Lung (tissue), 12 donors: Measurements from ENCODE around the gene OXCT1. TPM values are rescaled to one million over a fixed set of nuclear protein-coding genes. Genes with fewer than 3 reads are reported as not detected.

Source experiments
- ATAC-seq: fragments of 200-7000 bp; cut with Tn5 transposase; one replicate; pipeline ENCODE4 v1.9.1; 2020; ENCODE audit warnings: moderate number of reproducible peaks; ENCODE audit not compliant: insufficient read depth, low FRiP score
- DNase-seq, 3 donors: peaks; one replicate each; pipeline ENCODE4 v3.0.0-alpha.2; 2013 to 2017
- H3K27ac ChIP-seq, 2 donors: one replicate each; pipeline ENCODE4 v1.5.1; 2013; ENCODE audit warnings: mild to moderate bottlenecking in 2 of 2, moderate library complexity in 2 of 2, control low read depth in 1 of 2, inconsistent platforms in 1 of 2, low read depth in 1 of 2, low read length in 1 of 2
- H3K27me3 ChIP-seq, 3 donors: one replicate each; pipeline ENCODE4 v1.5.1; 2013; ENCODE audit warnings: low read length in 2 of 3; ENCODE audit not compliant: control insufficient read depth in 3 of 3, insufficient read depth in 3 of 3
- H3K36me3 ChIP-seq, 4 donors: one replicate each; pipeline ENCODE4 v1.5.1; 2013; ENCODE audit warnings: low read length in 4 of 4, mild to moderate bottlenecking in 1 of 4, moderate library complexity in 1 of 4; ENCODE audit not compliant: control insufficient read depth in 4 of 4, insufficient read depth in 4 of 4
- H3K4me1 ChIP-seq, 5 donors: one replicate each; pipeline ENCODE4 v1.5.1; 2013; ENCODE audit warnings: low read length in 5 of 5, mild to moderate bottlenecking in 2 of 5, moderate library complexity in 1 of 5; ENCODE audit not compliant: control insufficient read depth in 5 of 5, insufficient read depth in 5 of 5
- H3K4me3 ChIP-seq: one replicate; pipeline ENCODE4 v1.5.1; 2013; ENCODE audit warnings: mild to moderate bottlenecking, control low read depth, moderate library complexity
- H3K9ac ChIP-seq, 2 donors: one replicate each; pipeline ENCODE4 v1.5.1; 2013; ENCODE audit warnings: low read length in 2 of 2, control low read depth in 1 of 2; ENCODE audit not compliant: insufficient read depth in 1 of 2
- H3K9me3 ChIP-seq, 4 donors: one replicate each; pipeline ENCODE4 v1.5.1; 2013; ENCODE audit warnings: low read length in 3 of 4, mild to moderate bottlenecking in 1 of 4, moderate library complexity in 1 of 4; ENCODE audit not compliant: control insufficient read depth in 4 of 4, insufficient read depth in 3 of 4
- CTCF ChIP-seq: IDR thresholded peaks from 2 replicates; pipeline ENCODE4 v1.5.1; 2012; ENCODE audit warnings: mild to moderate bottlenecking; ENCODE audit errors: control extremely low read depth, extremely low read depth
- WGBS, 2 donors: extraction: QIAGEN DNeasy Blood & Tissue Kit; methylation state at CpG; one replicate each; pipeline ENCODE4 v1.1.7; 2013; 5-methylcytosine and 5-hydroxymethylcytosine counted together
- polyA plus RNA-seq, 2 donors: library from polyadenylated mRNA; stranded (reverse); fragments of 200-250 nt; gene quantifications; one replicate each; pipeline ENCODE4 v1.2.1, GENCODE V29; 2013
- total RNA-seq, 2 donors: library from RNA; depleted of rRNA in 1 of 2; stranded (reverse); fragments of >200 nt in 1 of 2; gene quantifications; one replicate each; pipeline ENCODE4 v1.2.1, GENCODE V29; 2014 to 2021
- donor health status: control.
- donor health status: control.
- donor health status: Bipolar disorder and iron deficiency.
- donor health status: healthy.
- donor health status: DM: yes; HTN: yes; CAD: no.

The OXCT1 gene
- total and polyA plus RNA-seq, 4 donors: 6.7 to 17.3 (median 12.7) TPM

- no peak for TF ChIP-seq CTCF
- DNase-seq (no peak), ATAC-seq (no peak)
- Histone ChIP-seq H3K27me3 (no peaks in the 10 kb centered on the region), H3K27ac (no peak overlapping the region), H3K9ac (no peak overlapping the region), H3K4me3 (no peak overlapping the region), H3K4me1 (peaks cover 0 to 15% (median 2%) of the 10 kb centered on the region in 5 donors), H3K9me3 (no peaks in the 10 kb centered on the region), H3K36me3 (peaks cover 2 to 7% (median 6%) of the 10 kb centered on the region in 4 donors)
- 94 to 95% methylated on average over 3 of the region's 3 CpGs for WGBS, 2 donors
Observed at GRCh38 chr5:41808294-41808693, 61.9 kb downstream of the OXCT1 start.

GRCh38 chr5:41797662-41798061 is 72.6 kb downstream of the OXCT1 start:
- no peak overlapping the region for H3K9ac ChIP-seq
- ATAC-seq (no peak), DNase-seq (no peak)
- TF ChIP-seq CTCF: no peak
- H3K27ac ChIP-seq: no peak overlapping the region
- H3K9me3 ChIP-seq: no peaks in the 10 kb centered on the region
- H3K4me1 ChIP-seq: peaks cover 1 to 30% (median 15%) of the 10 kb centered on the region in 5 donors
- H3K27me3 ChIP-seq: no peaks in the 10 kb centered on the region
- WGBS, 2 donors: 95 to 98% methylated on average over 2 of the region's 2 CpGs
- H3K4me3 ChIP-seq: no peak overlapping the region
- H3K36me3 ChIP-seq: peaks cover 3 to 11% (median 6%) of the 10 kb centered on the region in 4 donors

- Histone ChIP-seq H3K36me3 (peaks cover 3 to 11% (median 6%) of the 10 kb centered on the region in 4 donors), H3K4me3 (no peak overlapping the region), H3K9ac (no peak overlapping the region), H3K27ac (peak overlapping the region in 1 of 2 donors; percentile 9), H3K9me3 (no peaks in the 10 kb centered on the region), H3K27me3 (no peaks in the 10 kb centered on the region), H3K4me1 (peaks cover 1 to 38% (median 19%) of the 10 kb centered on the region in 5 donors)
- DNase-seq (no peak), ATAC-seq (no peak)
- TF ChIP-seq CTCF: no peak
Observed at GRCh38 chr5:41796061-41796460, 74.2 kb downstream of the OXCT1 start.

GRCh38 chr5:41795125-41795524 is 75.1 kb downstream of the OXCT1 start:
- TF ChIP-seq CTCF: no peak
- 93 to 96% methylated on average over 6 of the region's 6 CpGs for WGBS, 2 donors
- Histone ChIP-seq H3K27ac (no peak overlapping the region), H3K4me3 (no peak overlapping the region), H3K9ac (peak overlapping the region in 1 of 2 donors; percentile 14), H3K9me3 (no peaks in the 10 kb centered on the region), H3K27me3 (no peaks in the 10 kb centered on the region), H3K4me1 (peaks cover 1 to 46% (median 21%) of the 10 kb centered on the region in 5 donors), H3K36me3 (peaks cover 0 to 7% (median under 1%) of the 10 kb centered on the region in 4 donors)
- ATAC-seq (no peak), DNase-seq (no peak)
